ENCODE results near the gene ACTL9.
A peak's percentile ranks its signal among the peaks of the same experiment; 100 is the strongest.

The ACTL9 gene

DNA sequence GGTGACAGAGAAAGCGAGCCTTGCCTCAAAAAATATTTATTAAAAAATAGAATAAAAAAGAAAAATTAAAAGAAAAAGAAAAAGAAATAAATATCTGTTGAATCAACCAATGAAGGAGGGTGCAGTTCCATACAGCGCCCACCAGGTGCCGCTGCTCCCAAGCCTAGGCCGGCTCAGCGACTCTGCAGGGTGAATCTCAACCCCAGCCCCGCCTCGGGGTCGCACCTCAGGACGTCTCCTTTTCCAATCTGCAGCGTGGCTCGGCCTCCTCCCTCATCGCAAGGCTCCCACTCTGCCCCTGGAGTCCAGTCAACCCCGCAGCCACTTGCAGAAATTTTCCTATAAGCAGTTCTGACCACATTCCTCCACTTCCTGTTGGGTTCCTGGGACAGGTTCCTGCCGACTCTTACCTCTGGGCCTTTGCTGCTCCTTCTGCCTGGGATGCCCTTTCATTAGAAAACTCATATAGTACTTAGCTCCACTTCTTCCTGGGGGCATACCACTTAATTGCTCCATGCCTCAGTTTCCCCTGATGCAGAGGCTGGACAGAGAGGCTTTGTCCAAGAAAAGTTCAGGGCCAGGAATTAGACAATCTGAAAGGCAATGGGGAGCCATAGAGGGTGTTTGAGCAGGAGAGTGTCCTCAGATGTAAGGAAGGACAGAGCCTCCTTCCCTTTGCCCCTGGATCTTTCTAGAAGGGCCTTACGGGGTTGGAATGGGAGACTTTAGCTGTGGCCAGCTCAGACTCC is 43.8 kb downstream of the ACTL9 start:
- peak; percentile 77 for ATAC-seq (replicated peaks)
- H3K27ac Mint-ChIP-seq, result peak overlapping the region in 1 of 2 donors; percentile 30

GRCh38 chr19:8648240-8648639 is 50.4 kb downstream of the ACTL9 start:
- Mint-ChIP-seq H3K4me1 (ENCODE audit: low read depth in 2 of 2) (peaks cover 0 to 3% of the 10 kb centered on the region in 2 donors), H3K4me3 (no peak overlapping the region), H3K36me3 (ENCODE audit: insufficient read depth) (peaks cover 3% of the 10 kb centered on the region), H3K27ac (no peak overlapping the region), H3K27me3 (peaks cover 20 to 34% of the 10 kb centered on the region in 2 donors), H3K9me3 (no peaks in the 10 kb centered on the region)
- DNase-seq (no peak), ATAC-seq (replicated peaks) (no peak)

More for the DNA sequence above, 43.8 kb downstream of the ACTL9 start:
- peak overlapping the region; percentile 53 to 61 for H3K4me3 Mint-ChIP-seq
- peaks cover 3% of the 10 kb centered on the region for H3K36me3 Mint-ChIP-seq (ENCODE audit: insufficient read depth)
- no peaks in the 10 kb centered on the region for H3K9me3 Mint-ChIP-seq
- H3K27me3 Mint-ChIP-seq, result peaks cover 0 to 19% of the 10 kb centered on the region in 2 donors
- DNase-seq, result peak; percentile 59 to 62 (median 60)
- peaks cover 17 to 24% of the 10 kb centered on the region in 2 donors for H3K4me1 Mint-ChIP-seq (ENCODE audit: low read depth in 2 of 2)

Data from effector memory CD8-positive, alpha-beta T cell (primary cell).